Fibroblast of lung (primary cell): ENCODE results near the gene PPP6R3.
A peak's percentile ranks its signal among the peaks of the same experiment; 100 is the strongest.

Experiments used
- EZH2 ChIP-seq: IDR thresholded peaks from 2 replicates; pipeline ENCODE4 v1.5.1; 2012; ENCODE audit warnings: low read length, control low read depth, mild to moderate bottlenecking; ENCODE audit errors: missing control alignments
- TF ChIP-seq, protein P1 (sequence below), 2 donors: IDR thresholded peaks in 1 of 2; conservative IDR thresholded peaks in 1 of 2; 1 replicate in 1 of 2; 2 replicates in 1 of 2; pipeline ENCODE4 v1.5.1; 2011 to 2012; ENCODE audit warnings: low read length in 2 of 2, control low read depth in 1 of 2, inconsistent platforms in 1 of 2, low read depth in 1 of 2, mild to moderate bottlenecking in 1 of 2

DNA sequence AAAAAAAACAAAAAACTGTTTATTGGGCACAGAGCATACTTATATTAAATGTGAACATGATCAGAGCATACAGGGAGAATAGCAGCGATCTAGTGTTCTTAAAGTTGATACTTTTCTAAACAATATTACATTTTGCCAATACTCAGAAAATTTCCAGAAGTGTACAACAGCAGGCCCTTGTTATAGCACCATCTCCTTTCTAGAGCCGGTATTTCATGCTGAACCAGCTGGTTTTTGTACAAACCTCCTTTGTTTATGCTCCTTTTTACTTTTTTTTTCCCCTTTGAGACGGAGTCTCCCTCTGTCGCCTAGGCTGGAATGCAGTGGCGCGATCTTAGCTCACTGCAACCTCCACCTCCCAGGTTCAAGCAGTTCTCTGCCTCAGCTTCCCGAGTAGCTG is 90.7 kb downstream of the PPP6R3 start:
- TF ChIP-seq, protein P1, sequence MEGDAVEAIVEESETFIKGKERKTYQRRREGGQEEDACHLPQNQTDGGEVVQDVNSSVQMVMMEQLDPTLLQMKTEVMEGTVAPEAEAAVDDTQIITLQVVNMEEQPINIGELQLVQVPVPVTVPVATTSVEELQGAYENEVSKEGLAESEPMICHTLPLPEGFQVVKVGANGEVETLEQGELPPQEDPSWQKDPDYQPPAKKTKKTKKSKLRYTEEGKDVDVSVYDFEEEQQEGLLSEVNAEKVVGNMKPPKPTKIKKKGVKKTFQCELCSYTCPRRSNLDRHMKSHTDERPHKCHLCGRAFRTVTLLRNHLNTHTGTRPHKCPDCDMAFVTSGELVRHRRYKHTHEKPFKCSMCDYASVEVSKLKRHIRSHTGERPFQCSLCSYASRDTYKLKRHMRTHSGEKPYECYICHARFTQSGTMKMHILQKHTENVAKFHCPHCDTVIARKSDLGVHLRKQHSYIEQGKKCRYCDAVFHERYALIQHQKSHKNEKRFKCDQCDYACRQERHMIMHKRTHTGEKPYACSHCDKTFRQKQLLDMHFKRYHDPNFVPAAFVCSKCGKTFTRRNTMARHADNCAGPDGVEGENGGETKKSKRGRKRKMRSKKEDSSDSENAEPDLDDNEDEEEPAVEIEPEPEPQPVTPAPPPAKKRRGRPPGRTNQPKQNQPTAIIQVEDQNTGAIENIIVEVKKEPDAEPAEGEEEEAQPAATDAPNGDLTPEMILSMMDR (conservative IDR thresholded peaks at IDR 0.05 in 1 of 2, IDR thresholded peaks at IDR 0.05 in 1 of 2; ENCODE audit: low read depth in 1 of 2, low read length in 2 of 2) = peak in 1 of 2 donors; percentile 3
- no peak for TF ChIP-seq EZH2
